GM12864 (cell line): ENCODE results near the gene ESRRA.
A peak's percentile ranks its signal among the peaks of the same experiment; 100 is the strongest.
"Not testable (repeated sequence)": the region's sequence is repeated elsewhere in the genome, so short reads cannot be mapped to it uniquely, and the experiment has no call there.

Source experiments
- DNase-seq: peaks from one replicate; pipeline ENCODE4 v3.0.0-alpha.2; 2011; ENCODE audit warnings: low read depth
- H3K4me3 ChIP-seq: 2 replicates; pipeline ENCODE4 v1.5.1; 2011; ENCODE audit warnings: mild to moderate bottlenecking, low read depth, low read length, control low read depth
- TF ChIP-seq, protein P1 (sequence below): IDR thresholded peaks from 2 replicates; pipeline ENCODE4 v1.5.1; 2011; ENCODE audit warnings: low read depth, mild to moderate bottlenecking, moderate library complexity, low read length, control low read depth, inconsistent platforms; ENCODE audit errors: missing control alignments

Gene ESRRA

GRCh38 chr11:64312947-64313346, 7.6 kb downstream of the ESRRA start:
- no peak for DNase-seq
- H3K4me3 ChIP-seq: no peak overlapping the region
- TF ChIP-seq, protein P1, sequence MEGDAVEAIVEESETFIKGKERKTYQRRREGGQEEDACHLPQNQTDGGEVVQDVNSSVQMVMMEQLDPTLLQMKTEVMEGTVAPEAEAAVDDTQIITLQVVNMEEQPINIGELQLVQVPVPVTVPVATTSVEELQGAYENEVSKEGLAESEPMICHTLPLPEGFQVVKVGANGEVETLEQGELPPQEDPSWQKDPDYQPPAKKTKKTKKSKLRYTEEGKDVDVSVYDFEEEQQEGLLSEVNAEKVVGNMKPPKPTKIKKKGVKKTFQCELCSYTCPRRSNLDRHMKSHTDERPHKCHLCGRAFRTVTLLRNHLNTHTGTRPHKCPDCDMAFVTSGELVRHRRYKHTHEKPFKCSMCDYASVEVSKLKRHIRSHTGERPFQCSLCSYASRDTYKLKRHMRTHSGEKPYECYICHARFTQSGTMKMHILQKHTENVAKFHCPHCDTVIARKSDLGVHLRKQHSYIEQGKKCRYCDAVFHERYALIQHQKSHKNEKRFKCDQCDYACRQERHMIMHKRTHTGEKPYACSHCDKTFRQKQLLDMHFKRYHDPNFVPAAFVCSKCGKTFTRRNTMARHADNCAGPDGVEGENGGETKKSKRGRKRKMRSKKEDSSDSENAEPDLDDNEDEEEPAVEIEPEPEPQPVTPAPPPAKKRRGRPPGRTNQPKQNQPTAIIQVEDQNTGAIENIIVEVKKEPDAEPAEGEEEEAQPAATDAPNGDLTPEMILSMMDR: no peak

DNA sequence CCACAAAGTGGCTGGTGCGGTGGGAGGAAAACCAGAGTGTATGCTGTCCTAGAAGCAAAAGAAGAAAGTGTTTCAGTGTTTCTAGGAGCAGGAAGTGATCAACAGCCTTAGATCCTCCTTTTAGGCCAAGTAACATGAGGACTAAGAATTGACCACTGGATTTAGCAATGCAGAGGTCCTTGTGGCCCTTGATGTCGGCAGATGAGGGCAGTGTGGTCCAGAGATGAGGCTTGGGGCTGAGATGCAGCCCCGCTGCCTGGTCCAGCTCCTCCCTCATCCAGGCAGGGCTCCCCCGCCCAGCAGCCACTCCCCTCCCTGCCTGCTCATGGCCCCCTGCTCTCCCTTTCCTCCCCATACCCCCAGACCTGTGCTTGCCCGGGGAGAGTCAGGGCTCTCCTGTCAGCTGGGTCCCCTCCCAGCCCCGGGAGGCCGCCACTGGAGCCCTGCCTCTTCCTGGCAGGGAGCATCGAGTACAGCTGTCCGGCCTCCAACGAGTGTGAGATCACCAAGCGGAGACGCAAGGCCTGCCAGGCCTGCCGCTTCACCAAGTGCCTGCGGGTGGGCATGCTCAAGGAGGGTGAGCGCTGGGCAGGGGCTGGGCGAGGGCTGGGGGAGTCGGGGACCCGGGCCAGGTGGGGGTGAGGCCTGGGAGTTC, 8.3 kb downstream of the ESRRA start:
- no peak overlapping the region for H3K4me3 ChIP-seq
- TF ChIP-seq, protein P1: no peak
- no peak for DNase-seq

DNA sequence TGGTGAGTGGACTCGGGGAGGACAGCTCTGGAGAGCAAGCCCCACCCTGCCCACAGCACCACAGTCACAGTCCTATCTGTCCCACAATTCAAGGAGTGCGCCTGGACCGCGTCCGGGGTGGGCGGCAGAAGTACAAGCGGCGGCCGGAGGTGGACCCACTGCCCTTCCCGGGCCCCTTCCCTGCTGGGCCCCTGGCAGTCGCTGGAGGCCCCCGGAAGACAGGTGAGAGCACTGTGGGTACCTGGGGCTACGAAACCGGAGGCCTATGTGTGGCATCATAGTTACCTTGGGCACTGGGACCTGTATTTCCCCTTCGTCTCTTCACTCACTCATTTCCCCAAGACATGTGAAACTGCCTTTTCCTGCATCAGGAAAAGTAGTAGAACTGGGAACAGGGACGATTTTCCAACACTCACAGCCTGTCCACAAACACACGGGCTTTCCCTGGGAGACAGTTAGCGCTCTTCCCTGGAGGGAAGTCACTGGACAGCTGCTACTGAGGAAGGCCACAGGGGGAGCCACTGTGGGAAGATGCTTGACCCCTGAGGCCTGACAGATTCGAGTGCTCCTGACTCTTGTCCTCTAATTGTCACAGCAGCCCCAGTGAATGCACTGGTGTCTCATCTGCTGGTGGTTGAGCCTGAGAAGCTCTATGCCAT, 9.0 kb downstream of the ESRRA start:
- no peak for DNase-seq
- H3K4me3 ChIP-seq: no peak overlapping the region
- TF ChIP-seq, protein P1: peak; percentile 13

- TF ChIP-seq, protein P1: no peak
- no peak for DNase-seq
- H3K4me3 ChIP-seq: no peak overlapping the region
These were observed 9.7 kb downstream of the ESRRA start for GRCh38 chr11:64314805-64315561.

DNA sequence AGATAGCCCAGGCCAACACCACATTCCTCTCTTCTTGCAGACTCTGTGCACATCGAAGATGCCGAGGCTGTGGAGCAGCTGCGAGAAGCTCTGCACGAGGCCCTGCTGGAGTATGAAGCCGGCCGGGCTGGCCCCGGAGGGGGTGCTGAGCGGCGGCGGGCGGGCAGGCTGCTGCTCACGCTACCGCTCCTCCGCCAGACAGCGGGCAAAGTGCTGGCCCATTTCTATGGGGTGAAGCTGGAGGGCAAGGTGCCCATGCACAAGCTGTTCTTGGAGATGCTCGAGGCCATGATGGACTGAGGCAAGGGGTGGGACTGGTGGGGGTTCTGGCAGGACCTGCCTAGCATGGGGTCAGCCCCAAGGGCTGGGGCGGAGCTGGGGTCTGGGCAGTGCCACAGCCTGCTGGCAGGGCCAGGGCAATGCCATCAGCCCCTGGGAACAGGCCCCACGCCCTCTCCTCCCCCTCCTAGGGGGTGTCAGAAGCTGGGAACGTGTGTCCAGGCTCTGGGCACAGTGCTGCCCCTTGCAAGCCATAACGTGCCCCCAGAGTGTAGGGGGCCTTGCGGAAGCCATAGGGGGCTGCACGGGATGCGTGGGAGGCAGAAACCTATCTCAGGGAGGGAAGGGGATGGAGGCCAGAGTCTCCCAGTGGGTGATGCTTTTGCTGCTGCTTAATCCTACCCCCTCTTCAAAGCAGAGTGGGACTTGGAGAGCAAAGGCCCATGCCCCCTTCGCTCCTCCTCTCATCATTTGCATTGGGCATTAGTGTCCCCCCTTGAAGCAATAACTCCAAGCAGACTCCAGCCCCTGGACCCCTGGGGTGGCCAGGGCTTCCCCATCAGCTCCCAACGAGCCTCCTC, 10.6 kb downstream of the ESRRA start:
- DNase-seq: not testable (repeated sequence)
- H3K4me3 ChIP-seq: peak overlapping the region; percentile 91

- TF ChIP-seq, protein P1: peak; percentile 32
- H3K4me3 ChIP-seq: peak overlapping the region; percentile 91
- DNase-seq: no peak
These were observed 11.5 kb downstream of the ESRRA start for GRCh38 chr11:64316672-64317324.
